Lower leg skin (tissue), 4 donors: ENCODE results near the gene ATP23. TPM values are rescaled to one million over a fixed set of nuclear protein-coding genes. Genes with fewer than 3 reads are reported as not detected.

Experiments
- DNase-seq, 2 donors: peaks; one replicate each; pipeline ENCODE4 v3.0.0-alpha.2; 2019; ENCODE audit warnings: low spot score in 2 of 2
- H3K4me3 ChIP-seq: fragments of 200-600 bp; sonication (generic); 2 replicates; pipeline ENCODE4 v1.5.1; 2017; ENCODE audit warnings: mild to moderate bottlenecking, low read depth; ENCODE audit not compliant: poor library complexity, severe bottlenecking
- POLR2A ChIP-seq, 2 donors: fragments of 450-650 bp; IDR thresholded peaks; one replicate each; pipeline ENCODE4 v1.6.1; 2016 to 2017; ENCODE audit warnings: antibody characterized with exemption in 2 of 2, mild to moderate bottlenecking in 1 of 2, moderate library complexity in 1 of 2
- WGBS, 2 donors: methylation state at CpG; one replicate each; pipeline ENCODE4 v1.1.5; 2018; 5-methylcytosine and 5-hydroxymethylcytosine counted together
- intact Hi-C: fragments of 100-400 bp; cut with DNase I; formaldehyde crosslinking; loops from one replicate; pipeline ENCODE4 v1.15.0; 2023; ENCODE audit warnings: low total_unique reads
- total RNA-seq, 4 donors: library from RNA; depleted of rRNA; stranded (reverse); fragments of >200 nt; gene quantifications; one replicate each; pipeline ENCODE4 v1.1.0, GENCODE V29; 2016
- TF ChIP-seq, protein P1 (sequence below), 3 donors: fragments of 450-650 bp; IDR thresholded peaks; one replicate each; pipeline ENCODE4 v1.5.1; 2016; ENCODE audit warnings: antibody characterized with exemption in 3 of 3, mild to moderate bottlenecking in 3 of 3, moderate library complexity in 2 of 3

ATP23 gene
- total RNA-seq, 4 donors from 2014 or later, result 3.0 to 14.3 (median 10.8) TPM

DNA sequence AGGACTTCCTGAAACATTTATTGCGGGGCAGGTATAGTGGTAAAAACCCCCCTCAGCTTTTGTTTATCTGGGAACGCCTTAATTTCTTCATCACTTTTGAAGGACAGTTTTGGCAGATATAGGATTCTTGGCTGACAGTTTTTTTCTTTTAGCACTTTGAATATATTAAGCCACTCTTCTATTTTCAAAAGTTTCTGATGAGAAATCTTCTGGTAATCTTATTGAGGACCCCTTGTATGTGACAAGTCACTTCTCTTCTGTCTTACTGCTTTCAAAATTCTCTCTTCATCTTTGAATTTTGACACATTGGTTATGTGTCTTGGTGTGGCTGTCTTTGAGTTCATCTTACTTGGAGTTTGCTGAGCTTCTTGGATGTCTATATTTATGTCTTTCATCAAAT, 59.1 kb downstream of the ATP23 start:
- DNase-seq, result no peak
- intact Hi-C loops, result no loop called here
- 90 to 92% methylated on average over 2 of the region's 2 CpGs for WGBS, 2 donors
- H3K4me3 ChIP-seq, result no peak overlapping the region
- TF ChIP-seq, protein P1, sequence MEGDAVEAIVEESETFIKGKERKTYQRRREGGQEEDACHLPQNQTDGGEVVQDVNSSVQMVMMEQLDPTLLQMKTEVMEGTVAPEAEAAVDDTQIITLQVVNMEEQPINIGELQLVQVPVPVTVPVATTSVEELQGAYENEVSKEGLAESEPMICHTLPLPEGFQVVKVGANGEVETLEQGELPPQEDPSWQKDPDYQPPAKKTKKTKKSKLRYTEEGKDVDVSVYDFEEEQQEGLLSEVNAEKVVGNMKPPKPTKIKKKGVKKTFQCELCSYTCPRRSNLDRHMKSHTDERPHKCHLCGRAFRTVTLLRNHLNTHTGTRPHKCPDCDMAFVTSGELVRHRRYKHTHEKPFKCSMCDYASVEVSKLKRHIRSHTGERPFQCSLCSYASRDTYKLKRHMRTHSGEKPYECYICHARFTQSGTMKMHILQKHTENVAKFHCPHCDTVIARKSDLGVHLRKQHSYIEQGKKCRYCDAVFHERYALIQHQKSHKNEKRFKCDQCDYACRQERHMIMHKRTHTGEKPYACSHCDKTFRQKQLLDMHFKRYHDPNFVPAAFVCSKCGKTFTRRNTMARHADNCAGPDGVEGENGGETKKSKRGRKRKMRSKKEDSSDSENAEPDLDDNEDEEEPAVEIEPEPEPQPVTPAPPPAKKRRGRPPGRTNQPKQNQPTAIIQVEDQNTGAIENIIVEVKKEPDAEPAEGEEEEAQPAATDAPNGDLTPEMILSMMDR (IDR thresholded peaks at IDR 0.05), result no peak
- TF ChIP-seq POLR2A (IDR thresholded peaks at IDR 0.05), result no peak

DNA sequence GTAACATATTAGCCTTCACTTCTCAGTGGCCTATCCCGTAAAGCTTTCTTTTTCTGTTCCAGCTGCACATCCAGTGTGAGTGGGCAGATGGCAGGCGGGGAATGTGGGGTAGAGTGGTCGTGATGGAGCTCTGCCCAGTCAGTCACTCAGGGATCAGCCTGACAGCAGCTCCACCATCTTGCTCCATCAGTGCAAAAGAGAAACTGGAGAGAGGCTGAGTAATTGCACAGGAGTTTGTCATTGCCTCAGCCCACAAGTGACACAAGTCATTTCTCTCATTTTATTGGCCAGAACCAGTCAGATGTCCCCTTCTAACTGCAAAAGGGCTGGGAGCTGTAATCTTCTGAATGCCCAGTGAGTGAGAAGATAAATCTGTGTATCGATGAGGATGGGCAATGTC, 66.5 kb downstream of the ATP23 start:
- DNase-seq, result no peak
- TF ChIP-seq, protein P1 (IDR thresholded peaks at IDR 0.05), result no peak
- TF ChIP-seq POLR2A (IDR thresholded peaks at IDR 0.05), result no peak
- 87 to 89% methylated on average over 4 of the region's 4 CpGs for WGBS, 2 donors
- H3K4me3 ChIP-seq, result no peak overlapping the region
- intact Hi-C loops, result no loop called here

DNA sequence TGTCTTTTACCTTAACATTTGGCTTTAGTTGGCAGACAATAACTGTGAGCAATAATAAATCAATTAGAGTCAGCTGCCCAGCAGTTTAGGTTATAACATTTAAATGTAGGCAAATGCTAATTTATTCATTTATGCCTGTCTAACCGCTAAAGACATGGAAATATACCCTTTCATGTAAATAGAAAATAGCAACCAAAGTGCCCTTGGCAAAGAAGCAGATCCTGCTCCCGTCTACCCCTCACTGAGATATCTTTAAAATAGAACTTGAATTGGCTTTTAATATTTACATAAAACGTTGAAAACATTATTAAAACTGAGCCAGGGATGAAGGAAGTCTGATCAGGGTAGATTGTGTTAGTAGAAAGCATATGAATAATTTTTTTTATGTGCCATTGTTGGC, 67.3 kb downstream of the ATP23 start:
- TF ChIP-seq, protein P1 (IDR thresholded peaks at IDR 0.05), result no peak
- TF ChIP-seq POLR2A (IDR thresholded peaks at IDR 0.05), result no peak
- H3K4me3 ChIP-seq, result no peak overlapping the region
- 22 to 25% methylated on average over 2 to 3 of the region's 3 CpGs for WGBS, 2 donors
- intact Hi-C loops, result no loop called here
- DNase-seq, result no peak

Other genes with a start within 250 kb of the ATP23 start
- 100 to 1,000 TPM; 195 to 265 (median 205) TPM for gene OS9, start 247.4 kb upstream of the ATP23 start, total RNA-seq
- gene AGAP2, start 202.8 kb upstream of the ATP23 start, total RNA-seq, result 1 to 10 TPM in 3 of 4 donors, under 1 TPM in 1; 0.55 to 1.6 (median 1.3) TPM
- gene TSPAN31, start 196.5 kb upstream of the ATP23 start, total RNA-seq, result 10 to 100 TPM; 44.9 to 76.4 (median 54.7) TPM
- 10 to 100 TPM; 38.5 to 77.4 (median 54.6) TPM for gene CDK4, start 189.3 kb upstream of the ATP23 start, total RNA-seq
- 10 to 100 TPM; 10.6 to 16.6 (median 12.8) TPM for gene MARCHF9, start 186.5 kb upstream of the ATP23 start, total RNA-seq
- 1 to 10 TPM in 3 of 4 donors, under 1 TPM in 1; 0.72 to 6.4 (median 1.7) TPM for gene CYP27B1, start 174.5 kb upstream of the ATP23 start, total RNA-seq
- gene METTL1, start 169.5 kb upstream of the ATP23 start, total RNA-seq, result 10 to 100 TPM in 3 of 4 donors, 1 to 10 TPM in 1; 5.9 to 13.5 (median 11.0) TPM
- 10 to 100 TPM in 2 of 4 donors, 1 to 10 TPM in 2; 6.3 to 13.2 (median 9.9) TPM for gene EEF1AKMT3, start 169.0 kb upstream of the ATP23 start, total RNA-seq
- gene TSFM, start 158.8 kb upstream of the ATP23 start, total RNA-seq, result 10 to 100 TPM; 29.6 to 41.6 (median 34.5) TPM
- 1 to 10 TPM; 1.6 to 4.6 (median 2.8) TPM for gene AVIL, start 122.8 kb upstream of the ATP23 start, total RNA-seq
- 100 to 1,000 TPM; 129 to 174 (median 169) TPM for gene CTDSP2, start 94.8 kb upstream of the ATP23 start, total RNA-seq